T-helper 2 cell (primary cell): ENCODE measurements around the gene CCT2.
"Not testable (repeated sequence)": the region's sequence is repeated elsewhere in the genome, so short reads cannot be mapped to it uniquely, and the experiment has no call there.

Experiments
- DNase-seq, 5 experiments: peaks; one replicate each; pipeline versions ENCODE4 v3.0.0 to v3.0.0-alpha.2; 2012 to 2022

CCT2 gene

DNA sequence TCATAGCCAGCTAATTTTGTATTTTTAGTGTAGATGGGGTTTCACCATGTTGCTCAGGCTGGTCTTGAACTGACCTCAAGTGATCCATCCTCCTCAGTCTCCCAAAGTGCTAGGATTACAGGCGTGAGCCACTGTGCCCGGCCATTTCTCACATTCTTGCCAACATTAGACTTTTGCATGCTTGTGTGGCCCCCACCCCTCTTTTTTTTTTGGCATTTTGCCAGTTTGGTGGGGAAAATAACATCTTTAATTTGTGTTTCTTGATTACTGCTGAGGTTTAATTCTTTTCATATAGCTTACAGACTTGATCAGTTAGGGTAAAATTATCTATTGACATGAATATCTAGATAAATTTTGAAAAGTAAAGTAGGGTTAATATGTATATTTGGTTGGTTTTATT is 3.8 kb downstream of the CCT2 start:
- DNase-seq: no peak

- peak in 1 of 5 experiments; percentile 12 for DNase-seq
Observed at GRCh38 chr12:69595689-69596088, 10.4 kb downstream of the CCT2 start.

DNA sequence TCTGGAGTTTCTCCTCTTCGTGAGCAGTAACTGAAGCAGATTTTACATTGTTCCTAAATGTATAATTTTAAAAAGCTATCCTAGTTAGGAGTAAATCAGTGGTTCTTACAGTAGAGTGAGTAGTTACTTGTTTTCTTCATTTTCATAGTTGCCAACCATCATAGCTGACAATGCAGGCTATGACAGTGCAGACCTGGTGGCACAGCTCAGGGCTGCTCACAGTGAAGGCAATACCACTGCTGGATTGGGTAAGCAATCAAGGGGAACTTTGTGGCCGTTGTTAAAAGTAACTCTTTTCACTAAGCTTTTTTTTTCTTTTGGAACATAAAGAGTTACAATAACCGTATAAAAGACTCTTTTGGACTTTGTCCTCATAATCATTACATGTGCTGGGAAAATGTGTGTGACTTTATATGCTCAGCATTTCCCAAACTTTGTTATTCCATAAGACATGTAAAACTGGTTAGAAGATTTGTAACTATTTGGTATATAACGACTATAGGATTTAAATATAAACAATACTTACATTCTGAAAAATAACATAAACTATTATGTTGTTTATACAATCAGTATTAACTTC is 13.0 kb downstream of the CCT2 start:
- peak in 1 of 5 experiments; percentile 57 for DNase-seq

DNA sequence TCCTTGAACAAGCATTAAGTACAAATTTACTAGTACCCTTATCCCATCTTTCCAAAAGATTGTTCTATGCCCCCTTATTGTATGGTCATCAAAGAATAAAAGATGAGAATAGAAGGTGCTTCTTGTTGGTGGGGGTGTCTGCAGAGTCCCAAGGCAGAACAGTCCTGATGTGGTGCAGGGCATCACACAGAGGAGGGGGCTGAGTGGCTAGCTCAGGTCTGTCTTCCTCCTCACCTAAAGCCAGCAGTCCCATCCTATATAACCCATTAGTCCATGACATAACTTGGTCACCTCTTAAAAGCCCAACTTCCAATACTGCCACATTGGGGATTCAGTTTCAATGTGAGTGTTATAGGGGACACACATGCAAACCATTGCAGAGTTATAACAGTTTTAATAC is 15.5 kb downstream of the CCT2 start:
- no peak for DNase-seq

DNA sequence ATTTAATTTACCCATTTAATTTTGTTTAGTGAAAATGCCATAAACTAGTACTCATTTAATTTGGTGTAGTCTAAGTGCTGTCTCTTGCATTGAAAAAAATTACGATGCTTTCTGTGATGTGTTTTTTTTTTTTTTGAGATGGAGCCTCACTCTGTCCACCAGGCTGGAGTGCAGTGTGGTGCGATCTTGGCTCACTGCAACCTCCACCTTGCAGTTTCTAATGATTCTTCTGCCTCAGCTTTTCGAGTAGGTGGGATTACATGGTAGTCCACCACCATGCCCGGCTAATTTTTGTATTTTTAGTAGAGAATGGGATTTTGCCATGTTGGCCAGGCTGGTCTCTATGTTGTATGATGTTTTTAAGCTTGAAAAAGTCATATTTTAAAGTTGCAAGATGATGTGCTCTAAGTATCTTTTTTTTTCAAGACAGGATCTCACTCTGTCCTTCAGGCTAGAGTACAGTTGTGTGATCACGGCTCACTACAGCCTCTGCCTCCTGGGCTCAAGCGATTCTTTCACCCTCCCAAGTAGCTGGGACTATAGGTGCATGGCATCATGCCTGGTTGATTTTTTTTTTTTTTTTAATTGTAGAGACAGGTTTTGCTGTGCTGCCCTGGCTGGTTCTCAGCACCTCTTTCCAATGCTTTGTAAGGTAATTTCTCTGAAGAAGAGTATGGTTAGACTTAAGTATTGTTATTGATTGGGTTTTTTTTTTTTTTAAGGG is 16.9 kb downstream of the CCT2 start:
- no peak for DNase-seq

- DNase-seq: peak in 1 of 5 experiments; percentile 13
Observed at GRCh38 chr12:69602954-69603353, 17.7 kb downstream of the CCT2 start.

GRCh38 chr12:69603556-69603955 is 18.3 kb downstream of the CCT2 start:
- DNase-seq: not testable (repeated sequence)

DNA sequence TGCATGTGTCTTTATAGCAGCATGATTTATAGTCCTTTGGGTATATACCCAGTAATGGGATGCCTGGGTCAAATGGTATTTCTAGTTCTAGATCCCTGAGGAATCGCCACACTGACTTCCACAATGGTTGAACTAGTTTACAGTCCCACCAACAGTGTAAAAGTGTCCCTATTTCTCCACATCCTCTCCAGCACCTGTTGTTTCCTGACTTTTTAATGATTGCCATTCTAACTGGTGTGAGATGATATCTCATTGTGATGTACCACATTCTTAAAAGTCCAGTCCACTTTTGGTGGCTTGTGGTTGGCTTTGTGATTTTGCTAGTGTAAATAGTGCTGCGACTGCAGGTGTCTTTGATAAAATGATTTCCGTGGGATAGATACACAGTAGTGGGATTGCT is 19.0 kb downstream of the CCT2 start:
- DNase-seq: not testable (repeated sequence)

GRCh38 chr12:69608114-69608513 is 22.9 kb downstream of the CCT2 start:
- DNase-seq: no peak

- DNase-seq: no peak
Observed at GRCh38 chr12:69610126-69610525, 24.9 kb downstream of the CCT2 start.

DNA sequence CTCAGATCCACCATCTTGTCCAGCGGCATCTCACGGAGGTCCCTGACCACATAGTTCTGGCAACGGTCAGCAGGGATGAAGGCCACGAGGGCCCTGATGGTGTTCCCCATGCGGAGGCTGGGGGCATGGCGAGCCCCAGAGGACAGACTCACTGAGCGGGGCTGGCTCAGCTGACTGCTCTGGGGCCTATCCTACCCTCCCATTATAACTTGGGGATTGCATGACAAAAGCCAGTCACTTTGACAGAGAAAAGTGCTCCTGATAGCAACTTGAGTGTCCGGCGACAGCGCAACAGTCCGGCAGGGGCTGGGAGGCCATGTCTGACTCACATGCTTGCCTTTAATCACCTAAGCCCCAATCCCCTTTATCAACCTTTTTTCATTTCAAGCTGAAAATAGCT is 25.5 kb downstream of the CCT2 start, which contains the start of gene LRRC10:
Gene LRRC10, minus strand, starts transcription at position 179 of the 400 bp plus-strand sequence. Its CDS starts 69 bp downstream, at position 110.
- DNase-seq: no peak

DNA sequence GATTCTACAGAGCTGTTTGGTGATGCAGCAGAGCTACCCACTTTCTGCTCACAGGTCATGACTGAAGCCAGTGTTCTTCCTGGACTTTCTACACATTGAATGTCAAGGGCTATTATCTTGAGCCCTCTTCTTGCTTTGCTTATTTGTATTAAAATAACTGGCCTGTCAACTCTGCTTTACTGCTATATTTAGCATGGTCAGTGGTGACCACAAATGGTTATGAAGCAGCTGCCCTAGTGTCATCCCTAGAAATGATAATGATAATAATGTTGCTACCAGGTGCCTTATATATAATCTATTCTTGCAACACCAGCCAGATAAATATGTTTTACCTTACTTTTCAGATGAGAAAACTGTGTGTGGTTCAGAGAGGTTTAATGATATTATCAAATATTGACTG is 28.1 kb downstream of the CCT2 start:
- DNase-seq: no peak

GRCh38 chr12:69616025-69616424 is 30.8 kb downstream of the CCT2 start:
- DNase-seq: no peak

DNA sequence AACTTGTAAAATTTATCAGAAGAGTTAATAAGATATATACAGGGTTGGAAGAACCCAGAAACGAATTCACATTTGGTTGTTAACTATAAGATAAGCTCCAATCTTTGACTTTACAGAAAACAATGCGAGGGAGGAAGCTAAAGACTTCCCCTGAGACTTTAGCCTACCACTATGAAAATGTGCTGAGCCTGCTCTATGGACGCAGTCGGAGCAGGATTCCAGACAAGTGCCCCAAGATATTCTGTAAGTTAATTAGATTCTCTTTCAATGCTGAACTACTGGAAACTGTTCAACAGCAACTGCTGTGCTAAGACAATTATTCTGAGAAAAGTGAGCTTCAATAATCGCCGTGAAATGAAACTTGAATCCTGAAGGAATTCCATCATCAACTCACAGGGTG is 33.8 kb downstream of the CCT2 start:
- DNase-seq: no peak

DNA sequence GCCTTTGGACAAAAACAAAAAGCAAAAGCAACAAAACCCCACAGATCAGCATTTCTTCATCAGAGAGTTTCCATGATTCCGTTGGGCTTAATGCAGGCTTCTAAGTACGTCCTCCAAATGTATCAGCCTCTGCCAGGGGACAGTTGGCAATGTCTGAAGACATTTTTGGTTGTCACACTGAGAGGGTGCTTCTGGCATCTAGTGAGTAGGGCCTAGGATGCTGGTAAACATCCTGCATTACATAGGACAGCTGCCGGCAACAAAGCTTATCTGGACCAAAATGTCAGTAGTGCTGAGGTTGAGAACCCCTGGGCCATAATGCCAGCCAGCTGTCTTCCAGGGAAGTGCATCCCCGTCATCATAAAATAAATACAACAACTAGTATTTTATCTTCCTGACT is 34.8 kb downstream of the CCT2 start:
- no peak for DNase-seq

DNA sequence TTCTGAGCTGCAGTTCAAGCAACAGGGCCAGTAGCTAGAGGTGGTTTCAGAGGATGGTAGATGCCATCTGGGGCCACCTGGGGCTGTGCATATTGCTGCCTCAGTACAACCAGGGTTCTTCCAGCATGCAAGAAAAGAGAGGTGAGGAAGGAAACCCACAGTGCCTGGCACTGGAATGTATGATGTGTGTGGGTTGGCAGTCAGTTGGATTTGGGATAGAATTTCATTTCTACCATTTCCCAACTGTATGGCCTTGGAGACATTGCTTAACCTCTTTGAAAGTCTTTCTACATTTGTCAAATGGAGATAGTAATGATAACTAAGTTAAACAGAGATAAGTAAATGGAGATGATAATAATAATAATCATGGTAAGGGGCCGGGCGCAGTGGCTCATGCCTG is 35.7 kb downstream of the CCT2 start:
- no peak for DNase-seq

- DNase-seq: no peak
Observed at GRCh38 chr12:69621551-69621950, 36.3 kb downstream of the CCT2 start.

- no peak for DNase-seq
Observed at GRCh38 chr12:69623970-69624369, 38.7 kb downstream of the CCT2 start.

DNA sequence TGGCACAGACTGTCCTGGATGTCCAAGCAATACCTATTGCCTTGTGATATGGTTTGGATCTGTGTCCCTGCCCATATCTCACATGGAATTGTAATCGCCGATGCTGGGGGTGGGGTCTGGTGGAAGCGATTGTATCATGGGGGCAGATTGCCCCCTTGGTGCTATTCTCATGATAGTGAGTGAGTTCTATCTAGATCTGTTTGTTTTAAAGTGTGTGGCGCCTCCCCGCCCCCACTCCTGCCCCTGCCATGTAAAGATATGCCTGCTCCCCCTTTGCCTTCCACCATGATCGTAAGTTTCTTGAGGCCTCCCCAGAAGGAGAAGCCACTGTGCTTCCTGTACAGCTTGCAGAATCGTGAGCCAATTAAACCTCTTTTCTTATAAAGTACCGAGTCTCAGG is 42.2 kb downstream of the CCT2 start:
- no peak for DNase-seq

GRCh38 chr12:69630191-69630590 is 44.9 kb downstream of the CCT2 start:
- no peak for DNase-seq

- no peak for DNase-seq
Observed at GRCh38 chr12:69633061-69633460, 47.8 kb downstream of the CCT2 start.

GRCh38 chr12:69639400-69640016 is 54.2 kb downstream of the CCT2 start:
- peak; percentile 14 to 76 (median 36) for DNase-seq

DNA sequence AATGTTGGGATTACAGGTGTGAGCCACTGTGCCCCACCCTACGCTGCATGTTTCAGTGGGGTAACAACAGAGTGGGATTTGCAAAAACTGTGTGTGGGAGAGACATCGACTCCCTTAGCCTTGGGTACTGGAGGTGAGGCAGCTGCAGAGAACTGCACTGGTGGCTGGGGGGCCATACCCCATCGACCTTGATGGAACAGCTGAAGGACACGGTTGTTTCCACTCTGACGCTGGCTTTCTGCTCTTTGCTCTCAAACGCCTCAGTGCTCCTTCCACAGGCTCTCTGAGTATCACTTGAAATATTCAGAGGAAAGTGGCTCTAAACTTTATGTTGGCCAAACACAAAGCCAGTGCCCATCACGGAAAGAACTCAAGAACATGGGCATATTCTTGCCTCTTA is 56.3 kb downstream of the CCT2 start:
- DNase-seq: no peak

GRCh38 chr12:69642531-69642930 is 57.3 kb downstream of the CCT2 start:
- DNase-seq: no peak
